HL-60/S4 treated with phorbol 12-myristate 13-acetate at 8.2 ng/mL for 4 days and 3 days (cell line): ENCODE results near the gene THOC1.

Experiments used
- in situ Hi-C: fragments of 300-500 bp; cut with MboI; formaldehyde crosslinking; loops from 2 replicates; pipeline ENCODE4 v1.15.0; 2022; ENCODE audit warnings: low sequenced_read_pairs

THOC1 gene

DNA sequence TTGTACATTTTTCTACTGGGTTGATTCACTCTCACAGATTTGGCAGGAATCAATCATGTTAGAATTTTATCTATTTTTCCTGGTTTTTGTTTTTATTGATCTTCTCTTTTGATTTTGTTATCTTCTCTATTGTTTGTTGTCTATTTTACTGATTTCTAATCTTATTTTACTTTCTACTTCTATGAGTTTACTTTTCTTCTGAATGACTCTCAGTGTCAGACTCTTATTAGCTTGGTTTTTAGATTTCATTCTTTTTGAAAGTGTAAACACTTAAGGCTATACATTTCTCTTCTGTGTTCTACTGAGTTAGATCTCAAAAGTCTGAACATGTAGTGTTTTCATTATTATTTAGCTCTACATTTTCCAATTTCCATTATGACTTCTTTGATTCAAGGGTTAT lies 47.1 kb downstream of the THOC1 start:
- in situ Hi-C loops = no loop called here

DNA sequence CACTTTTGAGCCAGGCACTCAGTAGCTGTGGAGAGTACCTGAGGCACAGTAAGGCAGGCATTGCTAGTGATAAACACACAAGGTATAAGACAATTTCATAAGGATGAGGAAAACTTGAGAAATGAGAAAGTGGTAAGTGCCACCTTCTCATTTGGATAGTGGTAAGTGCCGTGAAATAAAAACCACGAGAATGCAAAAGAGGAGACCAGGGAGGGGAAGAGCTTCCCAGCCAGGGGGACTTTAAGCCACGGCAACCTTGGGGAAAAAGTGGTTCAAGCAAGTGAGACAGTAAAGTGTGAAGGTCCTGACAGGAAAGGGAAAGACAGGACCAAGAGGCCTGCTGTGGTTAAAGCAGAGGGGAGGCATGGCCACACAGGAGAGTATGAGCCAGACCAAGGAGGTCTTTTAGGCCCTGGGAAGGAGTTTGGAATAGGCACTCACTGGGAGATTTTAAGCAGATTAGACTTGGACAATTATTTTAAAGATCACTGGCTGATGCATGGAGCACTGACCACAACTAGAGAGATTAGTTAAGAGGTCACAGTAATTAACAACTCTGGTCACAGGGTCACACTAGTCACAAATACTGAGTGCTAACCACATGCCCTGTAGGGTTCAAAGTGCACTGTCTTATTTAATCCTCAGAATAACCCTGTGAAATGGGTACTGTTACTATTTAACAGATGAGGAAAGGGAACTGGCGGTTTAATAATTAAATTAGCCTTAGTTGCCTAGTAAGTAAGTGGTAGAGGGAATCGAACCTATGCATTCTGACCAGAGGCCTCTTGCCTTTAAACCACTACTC lies 50.1 kb downstream of the THOC1 start:
- in situ Hi-C loops = no loop called here

DNA sequence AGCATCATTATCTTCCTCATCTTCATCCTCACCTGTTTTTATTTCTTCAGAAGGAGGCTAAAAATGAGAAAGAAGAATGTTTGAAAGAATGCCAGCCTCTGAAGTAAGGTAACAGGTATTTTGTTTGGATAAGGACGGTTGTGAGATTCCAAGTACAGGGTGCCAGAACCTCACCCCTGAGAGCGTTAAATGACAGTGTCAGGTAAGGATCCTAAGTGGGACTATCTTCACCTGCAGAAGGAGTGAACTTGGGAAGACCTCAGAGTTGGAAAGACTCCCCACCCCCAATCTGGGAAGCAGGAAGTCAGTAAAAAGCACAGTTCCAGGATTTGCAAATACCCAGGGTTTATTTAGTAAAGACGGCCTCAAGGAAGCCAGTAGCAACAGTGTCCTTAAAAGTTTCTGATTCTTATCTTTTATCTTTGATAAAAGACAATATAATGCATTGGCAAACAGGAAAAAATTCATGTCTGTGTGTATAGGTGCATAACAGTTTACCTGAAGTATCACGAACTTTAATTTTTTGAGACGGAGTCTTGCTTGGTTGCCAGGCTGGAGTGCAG lies 52.3 kb downstream of the THOC1 start:
- in situ Hi-C loops = no loop called here

DNA sequence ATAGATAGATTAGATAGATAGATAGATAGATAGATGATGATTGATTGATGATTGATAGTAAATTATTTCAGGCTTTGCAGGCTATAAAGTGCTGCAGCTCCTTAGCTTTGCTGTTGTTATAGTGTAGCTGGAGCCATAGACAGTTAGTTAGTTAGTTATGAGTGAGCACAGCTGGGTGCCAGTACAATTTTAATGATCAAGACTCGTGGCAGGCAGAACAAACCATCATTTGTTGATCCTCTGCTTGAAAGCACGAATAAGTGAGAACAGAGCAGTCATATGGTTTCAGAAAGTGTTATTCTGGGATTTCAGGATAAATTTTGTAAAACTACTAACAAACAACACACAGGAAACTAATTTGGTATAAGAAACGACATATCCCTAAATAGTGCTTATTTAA lies 53.9 kb downstream of the THOC1 start:
- in situ Hi-C loops = no loop called here

DNA sequence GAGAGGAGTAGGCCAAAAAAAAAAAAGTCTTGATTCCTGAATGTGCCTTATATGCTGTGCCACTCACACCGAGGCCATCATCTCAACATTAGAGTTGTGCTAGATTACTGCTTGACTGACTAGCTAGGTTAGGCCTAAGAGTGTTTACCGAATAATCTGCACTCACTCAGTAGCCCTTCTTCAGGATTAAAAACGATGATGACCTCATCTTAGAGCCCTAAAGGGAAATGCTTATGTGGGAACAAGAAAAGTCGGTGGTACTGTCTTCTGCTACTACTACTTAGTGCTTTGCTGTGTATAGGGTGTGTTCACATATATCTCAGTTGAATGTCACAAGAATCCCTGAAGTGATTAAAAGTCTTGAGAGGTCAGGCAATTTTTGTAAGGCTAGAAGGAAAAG lies 54.3 kb downstream of the THOC1 start:
- in situ Hi-C loops = no loop called here

DNA sequence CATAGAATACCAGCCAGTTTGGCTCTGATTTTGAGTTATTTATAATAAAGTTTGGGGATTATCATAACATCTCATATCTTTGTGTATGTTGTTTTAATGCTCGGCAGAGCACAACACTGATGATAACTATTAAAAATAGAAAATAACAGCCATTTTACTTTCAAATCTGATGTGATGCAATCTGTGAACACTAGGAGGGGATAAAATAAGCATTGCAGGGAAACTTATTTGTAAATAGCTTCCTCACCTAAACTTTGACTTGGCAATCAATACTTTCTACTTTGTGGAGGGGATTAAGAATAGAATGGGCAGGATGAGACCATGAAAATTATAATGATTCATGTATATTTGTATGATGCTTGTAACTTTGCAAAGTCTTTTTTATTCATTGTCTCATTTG lies 55.1 kb downstream of the THOC1 start:
- in situ Hi-C loops = no loop called here

DNA sequence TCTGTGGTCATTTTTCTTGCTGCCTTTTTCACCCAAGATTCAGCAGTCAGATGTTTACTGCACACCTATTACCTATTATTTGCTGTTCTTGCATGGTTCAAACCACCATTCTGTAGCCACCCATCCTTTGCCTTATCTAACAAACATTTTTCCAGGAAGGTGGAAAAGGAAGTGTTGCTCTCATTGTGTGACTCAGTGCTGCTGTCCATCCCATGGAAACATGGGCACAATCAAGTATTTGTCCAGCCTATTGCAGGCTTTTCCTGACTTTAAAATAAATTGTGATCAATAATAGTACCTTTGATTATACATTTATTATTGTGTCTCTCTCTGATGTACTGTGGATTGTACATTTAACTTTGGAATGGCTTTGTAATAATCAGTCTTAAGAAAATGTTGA lies 56.3 kb downstream of the THOC1 start:
- in situ Hi-C loops = no loop called here

DNA sequence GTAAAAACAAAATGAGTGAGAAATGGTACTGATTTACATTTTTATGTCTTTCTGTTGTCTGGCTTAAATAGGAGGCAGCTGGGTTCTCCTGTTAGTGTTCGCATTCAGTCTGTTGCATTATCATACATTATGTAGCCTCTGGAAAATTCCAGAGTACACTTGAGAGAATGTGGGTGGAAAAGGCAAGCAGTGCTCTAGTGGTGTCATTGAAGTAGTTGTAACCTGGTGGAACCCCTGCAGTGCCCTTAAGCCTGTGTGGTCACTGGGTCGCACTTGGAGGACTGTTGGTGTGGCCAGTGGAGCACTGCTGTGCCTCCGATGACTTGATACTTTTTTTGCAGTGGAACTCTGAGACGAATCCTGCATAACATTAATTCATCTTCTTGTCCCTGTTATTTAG lies 57.1 kb downstream of the THOC1 start:
- in situ Hi-C loops = no loop called here

DNA sequence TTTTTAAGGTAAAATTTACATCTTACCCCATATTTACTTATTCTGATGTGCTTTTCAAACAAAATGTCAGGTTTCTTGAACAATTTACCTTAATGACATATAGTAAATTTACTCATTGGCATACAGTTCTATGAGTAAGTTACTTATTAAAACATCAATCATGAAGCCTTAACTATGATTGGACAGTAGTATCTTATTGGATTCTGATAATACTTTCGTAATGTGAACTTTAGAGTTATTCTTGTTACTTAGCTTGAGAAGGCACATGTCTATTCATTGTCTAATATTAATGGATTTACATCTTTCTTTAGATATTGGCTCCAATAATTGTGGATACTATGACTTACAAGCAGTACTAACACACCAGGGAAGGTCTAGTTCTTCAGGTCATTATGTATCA lies 57.8 kb downstream of the THOC1 start:
- in situ Hi-C loops = no loop called here

DNA sequence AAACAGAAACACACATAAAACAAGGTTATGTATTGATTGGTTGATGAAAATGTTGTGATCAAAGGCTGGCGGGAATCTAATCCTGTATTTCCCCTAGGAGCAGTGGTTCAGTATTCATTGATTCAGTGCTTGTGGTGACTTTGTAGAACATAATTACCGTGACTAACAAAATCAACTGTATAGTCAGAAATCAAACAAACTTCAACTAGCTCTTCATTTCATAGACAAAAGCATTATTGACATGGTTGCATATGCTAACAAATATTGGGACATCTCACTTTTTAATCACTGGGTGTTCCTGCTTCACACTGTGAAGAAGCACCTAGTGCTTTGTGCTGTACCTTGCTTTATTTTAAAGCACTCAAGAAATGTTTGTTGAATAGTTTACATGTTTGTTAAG lies 68.1 kb downstream of the THOC1 start:
- in situ Hi-C loops = no loop called here

DNA sequence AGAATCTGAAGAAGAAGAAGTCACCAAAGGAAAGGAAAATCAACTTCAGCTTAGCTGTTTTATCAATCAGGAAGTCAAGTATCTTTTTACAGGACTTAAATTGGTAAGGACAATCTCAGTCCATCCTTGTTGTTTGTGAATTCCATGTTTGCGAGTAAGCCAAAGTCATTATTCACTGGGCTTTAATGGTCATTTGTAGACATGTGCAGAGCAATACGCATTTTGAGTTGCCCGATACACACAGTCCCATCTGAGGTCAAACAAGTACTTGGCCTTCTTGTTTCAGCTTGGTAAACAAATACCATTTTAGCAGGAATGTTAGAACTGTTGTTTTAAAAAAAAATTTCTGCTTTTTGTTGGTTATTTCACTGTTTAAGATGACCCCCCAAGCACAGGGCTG lies 68.6 kb downstream of the THOC1 start:
- in situ Hi-C loops = no loop called here

DNA sequence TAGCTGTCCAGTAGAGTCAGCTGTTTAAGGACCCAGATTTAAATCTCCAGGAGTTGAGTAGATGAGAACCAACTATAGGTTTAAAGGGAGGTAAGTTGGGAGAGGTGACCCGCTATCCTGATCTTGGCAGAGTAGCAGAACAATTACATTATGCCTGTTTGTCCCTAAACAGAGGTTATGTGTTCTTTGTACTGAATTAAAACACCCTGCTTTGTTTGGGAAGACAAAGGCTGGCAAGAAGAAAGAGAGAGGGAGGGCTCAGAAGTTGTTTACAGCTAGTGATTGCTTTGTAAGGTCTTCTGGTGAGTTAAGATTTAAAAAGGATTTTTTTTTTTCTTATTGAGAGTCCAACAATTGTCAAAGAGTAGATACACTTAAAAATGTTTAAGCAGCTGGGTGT lies 72.2 kb downstream of the THOC1 start:
- in situ Hi-C loops = no loop called here

DNA sequence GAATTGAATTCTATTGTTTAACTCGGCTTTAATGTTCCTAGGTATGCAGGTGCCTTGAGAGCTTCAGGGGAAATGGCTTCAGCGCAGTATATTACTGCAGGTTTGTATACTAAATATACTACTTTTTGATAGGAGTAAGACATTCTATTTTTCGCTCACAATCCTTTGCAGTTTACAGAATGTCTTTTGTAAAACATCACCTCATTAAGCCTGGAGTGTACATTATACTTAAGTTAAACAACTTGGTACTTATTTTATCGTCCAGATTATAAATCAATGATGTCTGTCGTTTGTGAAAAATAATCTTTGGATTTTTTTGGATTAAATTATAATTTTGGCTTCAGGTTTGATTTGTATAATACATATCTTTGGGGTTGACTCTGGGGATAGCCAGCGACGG lies 75.0 kb downstream of the THOC1 start:
- in situ Hi-C loops = no loop called here

DNA sequence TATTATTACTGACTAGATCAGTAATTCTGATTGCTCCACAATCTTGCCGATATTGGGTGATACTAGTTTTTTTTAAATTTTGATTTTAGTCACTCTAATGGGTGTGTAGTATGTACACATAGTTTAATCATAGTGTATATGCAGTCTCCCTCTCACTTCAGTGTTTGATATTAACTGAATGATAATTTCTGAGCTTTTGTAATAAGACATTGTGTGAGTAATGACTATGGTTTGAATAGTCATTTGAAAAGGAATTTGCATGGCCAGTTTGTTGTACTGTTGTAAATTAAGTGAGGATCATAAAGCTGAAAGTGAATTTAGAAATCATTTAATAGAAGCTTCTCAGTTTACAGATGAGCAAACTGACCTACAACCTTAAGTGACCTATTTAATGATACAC lies 76.1 kb downstream of the THOC1 start:
- in situ Hi-C loops = no loop called here

DNA sequence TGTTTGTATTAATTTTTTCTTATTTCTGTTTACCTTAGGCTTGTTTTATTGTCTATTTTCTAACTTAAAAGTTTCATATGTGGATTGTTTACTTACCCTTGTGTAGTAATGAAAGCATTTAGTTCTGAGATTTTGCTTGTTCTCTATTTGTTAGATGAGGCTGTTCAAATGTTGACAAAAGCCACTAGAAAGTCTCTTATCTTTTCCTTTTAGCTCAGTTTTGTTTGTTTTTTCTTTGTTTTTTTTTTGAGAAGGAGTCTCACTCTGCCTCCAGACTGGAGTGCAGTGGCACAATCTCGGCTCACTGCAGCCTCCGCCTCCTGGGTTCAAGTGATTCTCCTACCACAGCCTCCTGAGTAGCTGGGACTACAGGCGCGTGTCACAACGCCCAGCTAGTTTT lies 78.6 kb downstream of the THOC1 start:
- in situ Hi-C loops = no loop called here

DNA sequence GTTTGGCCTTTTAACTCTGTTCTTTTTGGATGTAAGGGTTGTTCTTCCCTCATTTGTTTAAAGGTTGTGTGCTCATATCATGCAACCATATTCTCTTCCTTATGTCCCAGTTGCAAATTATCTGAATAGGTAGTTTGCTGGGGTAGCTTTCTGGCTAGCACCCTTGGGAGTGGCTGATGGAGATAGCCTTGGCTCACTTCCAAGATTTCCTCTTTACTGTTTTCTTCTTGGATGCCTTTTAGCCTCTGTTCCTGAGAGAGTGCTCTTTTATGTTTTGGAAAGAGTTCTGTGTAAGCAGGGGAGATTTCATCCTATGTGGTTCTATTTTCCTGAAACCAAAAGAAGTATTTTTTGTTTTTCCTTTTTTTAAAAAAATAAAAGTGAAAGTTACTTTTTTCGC lies 84.1 kb downstream of the THOC1 start:
- in situ Hi-C loops = no loop called here

DNA sequence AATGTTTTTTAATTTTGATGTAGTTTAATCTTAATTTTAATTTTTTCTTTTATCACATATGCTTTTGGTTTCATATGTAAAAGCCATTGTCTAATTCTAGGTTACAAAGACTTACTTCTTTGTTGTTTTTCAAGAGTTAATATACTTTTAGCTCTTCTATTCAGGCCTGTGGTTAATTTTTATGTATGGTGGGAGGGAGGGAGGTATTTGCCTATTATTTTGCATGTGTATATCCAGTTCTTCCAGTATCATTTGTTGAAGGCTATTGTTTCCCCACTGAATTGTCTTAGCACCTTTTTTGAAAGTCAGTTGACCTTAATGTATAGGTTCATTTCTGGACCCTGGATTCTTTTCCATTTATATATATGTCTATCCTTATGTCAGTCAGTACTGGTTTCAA lies 86.1 kb downstream of the THOC1 start:
- in situ Hi-C loops = no loop called here

DNA sequence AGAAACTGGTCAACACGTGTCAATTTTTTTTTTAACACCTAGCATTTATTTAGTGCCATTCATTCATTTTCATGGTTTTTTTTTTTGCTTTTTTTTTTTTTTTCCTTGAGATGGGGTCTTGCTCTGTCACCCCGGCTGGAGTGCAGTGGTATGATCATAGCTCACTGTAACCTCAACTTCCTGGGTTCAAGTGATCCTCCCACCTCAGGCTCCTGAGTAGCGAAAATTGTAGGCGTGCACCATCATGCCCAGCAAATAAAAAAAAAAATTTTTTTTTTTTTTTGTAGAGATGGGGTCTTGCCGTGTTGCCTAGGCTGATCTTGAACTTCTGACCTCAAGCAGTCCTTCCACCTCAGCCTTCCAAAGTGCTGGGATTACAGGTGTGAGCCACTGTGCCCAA lies 88.3 kb downstream of the THOC1 start:
- in situ Hi-C loops = no loop called here

DNA sequence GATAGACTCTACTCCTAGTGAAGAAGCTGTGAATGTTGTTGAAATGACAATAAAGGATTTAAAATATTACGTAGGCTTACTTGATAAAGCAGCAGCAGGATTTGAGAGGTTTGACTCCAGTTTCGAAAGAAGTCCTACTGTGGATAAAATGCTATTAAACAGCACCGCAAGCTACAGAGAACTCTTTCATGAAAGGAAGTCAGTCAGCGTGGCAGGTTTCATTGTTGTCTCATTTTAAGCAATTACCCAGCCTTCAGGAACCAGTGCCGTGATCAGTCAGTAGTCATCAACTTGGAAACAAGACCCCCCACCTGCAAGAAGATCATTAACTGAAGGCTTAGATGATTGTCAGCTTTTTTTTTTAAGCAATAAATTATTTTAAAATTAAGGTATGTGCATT lies 95.5 kb downstream of the THOC1 start:
- in situ Hi-C loops = no loop called here
